T follicular helper cell (primary cell): ENCODE measurements around the gene CDK5.

Source experiments
- DNase-seq: peaks from one replicate; pipeline ENCODE4 v3.0.0-alpha.2; 2020; ENCODE audit warnings: low read depth

The CDK5 gene

DNA sequence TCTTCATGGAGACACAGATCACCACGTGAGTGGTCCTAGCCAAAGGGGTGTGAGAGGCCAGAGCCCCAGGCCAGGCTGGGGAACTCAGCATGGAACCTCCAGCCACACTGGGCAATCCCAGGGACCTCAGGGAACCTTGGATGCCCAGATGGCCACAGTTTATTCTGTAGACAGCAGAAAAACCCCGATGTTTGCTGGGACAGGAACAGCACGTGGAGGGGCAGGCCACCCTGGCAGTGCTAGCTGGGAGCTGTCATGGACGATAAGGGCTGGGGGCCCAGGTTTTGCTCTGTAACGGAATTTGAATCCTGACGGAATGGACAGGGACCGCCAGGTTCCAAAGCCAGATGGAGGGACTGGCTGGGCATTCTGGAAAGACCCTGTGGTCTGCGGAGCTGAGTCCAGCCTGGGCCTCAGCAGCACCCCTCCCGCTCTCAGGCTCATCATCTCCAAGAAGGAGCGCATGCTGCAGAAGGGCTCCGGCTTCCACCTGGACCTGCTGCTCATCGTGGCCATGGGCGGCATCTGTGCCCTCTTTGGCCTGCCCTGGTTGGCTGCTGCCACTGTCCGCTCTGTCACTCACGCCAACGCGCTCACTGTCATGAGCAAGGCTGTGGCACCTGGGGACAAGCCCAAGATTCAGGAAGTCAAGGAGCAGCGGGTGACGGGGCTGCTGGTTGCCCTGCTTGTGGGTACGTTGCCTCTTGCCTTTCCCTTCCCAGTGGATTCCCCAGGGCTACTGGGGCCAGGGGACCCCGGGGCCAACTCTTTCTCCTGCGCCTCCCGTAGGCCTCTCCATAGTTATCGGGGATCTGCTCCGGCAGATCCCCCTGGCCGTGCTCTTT is 17.3 kb upstream of the CDK5 start:
- DNase-seq = no peak

- no peak for DNase-seq
Observed at GRCh38 chr7:151073990-151074389, 16.3 kb upstream of the CDK5 start.

DNA sequence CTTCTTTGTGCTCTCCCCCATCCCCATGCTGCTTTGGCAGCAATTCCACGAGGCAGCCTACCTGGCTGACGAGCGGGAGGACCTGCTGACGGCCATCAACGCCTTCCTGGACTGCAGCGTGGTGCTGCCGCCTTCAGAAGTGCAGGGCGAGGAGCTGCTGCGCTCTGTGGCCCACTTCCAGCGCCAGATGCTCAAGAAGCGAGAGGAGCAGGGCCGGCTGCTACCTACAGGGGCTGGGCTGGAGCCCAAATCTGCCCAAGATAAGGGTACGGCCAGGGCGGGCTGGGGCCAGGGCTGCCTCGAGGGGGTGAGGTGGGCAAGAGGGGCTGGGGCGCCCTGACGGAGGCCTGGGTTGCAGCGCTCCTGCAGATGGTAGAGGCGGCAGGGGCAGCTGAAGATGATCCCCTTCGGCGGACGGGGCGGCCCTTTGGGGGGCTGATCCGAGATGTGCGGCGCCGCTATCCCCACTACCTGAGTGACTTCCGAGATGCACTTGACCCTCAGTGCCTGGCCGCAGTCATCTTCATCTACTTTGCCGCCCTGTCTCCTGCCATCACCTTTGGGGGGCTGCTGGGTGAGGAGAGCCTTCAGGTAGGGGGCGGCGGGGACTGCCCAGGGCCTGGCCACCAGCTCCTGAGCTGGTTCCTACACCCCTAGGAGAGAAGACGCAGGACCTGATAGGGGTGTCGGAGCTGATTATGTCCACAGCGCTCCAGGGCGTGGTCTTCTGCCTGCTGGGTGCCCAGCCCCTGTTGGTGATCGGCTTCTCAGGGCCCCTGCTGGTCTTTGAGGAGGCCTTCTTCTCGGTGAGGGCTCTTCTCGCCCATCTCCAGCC is 13.6 kb upstream of the CDK5 start:
- no peak for DNase-seq

GRCh38 chr7:151070574-151070960 is 12.9 kb upstream of the CDK5 start:
- DNase-seq = no peak

- no peak for DNase-seq
Observed at GRCh38 chr7:151069841-151070573, 12.3 kb upstream of the CDK5 start.

DNA sequence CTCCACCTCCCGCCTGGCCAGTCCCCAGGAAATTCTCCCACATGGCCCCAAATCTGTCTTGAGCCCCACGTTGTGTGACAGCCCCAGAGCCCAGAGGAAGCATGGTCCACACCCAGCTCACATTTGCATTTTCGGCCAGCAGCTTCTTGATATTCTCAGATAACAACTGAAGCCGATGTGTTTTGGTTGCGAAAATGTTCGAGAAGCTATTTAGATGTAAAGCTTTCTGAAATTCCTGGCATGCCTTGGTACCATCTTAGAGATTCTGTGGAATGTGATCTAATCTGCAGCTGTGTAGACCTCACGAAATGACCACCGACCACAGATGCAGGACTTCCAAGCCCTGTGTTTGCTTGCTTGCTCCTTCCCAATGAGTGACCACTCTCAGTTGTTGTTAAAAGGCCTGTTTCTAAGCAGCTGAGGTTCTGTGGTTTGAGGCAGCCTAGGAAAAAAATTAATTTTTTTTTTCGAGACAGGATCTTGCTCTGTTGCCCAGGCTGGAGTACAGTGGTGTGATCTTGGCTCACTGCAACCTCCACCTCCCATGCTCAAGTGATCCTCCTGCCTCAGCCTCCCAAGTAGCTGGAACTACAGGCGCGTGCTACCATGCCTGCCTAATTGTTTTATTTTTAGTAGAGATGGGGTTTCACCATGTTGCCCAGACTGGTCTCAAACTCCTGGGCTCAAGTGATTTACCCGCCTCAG is 10.5 kb upstream of the CDK5 start:
- no peak for DNase-seq

GRCh38 chr7:151066273-151066974 is 8.7 kb upstream of the CDK5 start:
- no peak for DNase-seq

GRCh38 chr7:151065516-151065915 is 7.8 kb upstream of the CDK5 start:
- DNase-seq = no peak

GRCh38 chr7:151064993-151065392 is 7.3 kb upstream of the CDK5 start:
- DNase-seq = no peak

DNA sequence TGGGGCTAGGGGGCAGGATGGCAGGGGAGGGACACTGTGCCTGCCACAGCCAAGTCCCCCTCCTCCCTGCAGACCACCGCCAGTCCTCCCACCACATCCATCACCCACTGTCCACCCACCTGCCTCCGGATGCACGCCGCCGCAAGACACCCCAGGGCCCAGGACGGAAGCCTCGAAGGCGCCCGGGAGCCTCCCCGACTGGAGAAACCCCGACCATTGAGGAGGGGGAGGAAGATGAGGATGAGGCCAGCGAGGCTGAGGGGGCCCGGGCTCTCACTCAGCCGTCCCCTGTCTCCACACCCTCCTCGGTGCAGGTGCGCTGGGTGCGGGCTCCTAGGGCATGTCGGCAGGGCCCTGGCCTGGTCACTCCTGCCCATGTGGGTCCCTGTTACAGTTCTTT is 6.8 kb upstream of the CDK5 start:
- no peak for DNase-seq

- DNase-seq = no peak
Observed at GRCh38 chr7:151063212-151063561, 5.5 kb upstream of the CDK5 start.

- no peak for DNase-seq
Observed at GRCh38 chr7:151062399-151063211, 4.9 kb upstream of the CDK5 start.

- DNase-seq = no peak
Observed at GRCh38 chr7:151062111-151062398, 4.4 kb upstream of the CDK5 start.

DNA sequence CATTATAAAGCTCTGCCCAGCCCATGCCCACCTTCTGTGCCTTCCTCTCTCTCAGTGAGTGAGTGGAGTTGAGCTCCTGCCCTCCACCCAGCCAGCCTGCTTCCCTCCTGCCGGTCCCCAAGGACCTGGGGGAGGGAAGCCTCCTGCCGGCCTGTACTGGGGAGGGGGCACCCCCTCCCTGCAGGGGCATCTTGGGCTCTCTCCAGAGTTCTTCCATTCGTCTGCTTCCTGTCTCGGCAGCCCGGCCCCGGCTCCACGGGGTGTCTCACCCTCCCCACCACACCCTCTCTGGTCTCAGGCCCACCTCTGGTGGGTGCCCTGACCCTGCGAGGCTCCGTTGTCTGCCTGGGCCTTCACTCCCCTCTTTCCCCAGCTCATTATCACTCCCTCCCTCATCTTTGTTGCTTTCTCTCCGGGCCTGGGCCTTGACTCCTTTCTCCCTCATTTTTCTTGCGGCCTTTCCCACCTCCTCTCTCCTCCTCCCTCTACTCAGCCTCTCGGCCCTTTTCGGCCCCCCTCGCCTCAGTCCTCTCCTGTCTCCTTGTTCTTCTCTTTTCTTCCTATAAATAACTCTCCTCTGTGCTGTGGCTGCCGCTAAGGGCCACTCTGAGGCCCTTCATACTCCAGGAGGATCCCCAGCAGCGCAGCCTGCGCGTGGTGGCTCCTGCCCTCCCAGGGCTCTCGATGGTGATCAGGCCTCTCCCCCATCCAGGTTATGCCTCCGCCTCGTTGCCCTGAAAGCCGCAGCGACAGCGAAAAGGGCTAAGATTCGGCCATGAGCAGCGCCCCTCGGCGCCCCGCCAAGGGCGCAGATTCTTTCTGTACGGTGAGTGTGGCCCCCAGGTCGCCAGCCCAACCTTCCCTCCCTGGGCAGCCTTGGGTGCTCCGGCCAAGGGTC is 3.8 kb upstream of the CDK5 start:
- DNase-seq = no peak

DNA sequence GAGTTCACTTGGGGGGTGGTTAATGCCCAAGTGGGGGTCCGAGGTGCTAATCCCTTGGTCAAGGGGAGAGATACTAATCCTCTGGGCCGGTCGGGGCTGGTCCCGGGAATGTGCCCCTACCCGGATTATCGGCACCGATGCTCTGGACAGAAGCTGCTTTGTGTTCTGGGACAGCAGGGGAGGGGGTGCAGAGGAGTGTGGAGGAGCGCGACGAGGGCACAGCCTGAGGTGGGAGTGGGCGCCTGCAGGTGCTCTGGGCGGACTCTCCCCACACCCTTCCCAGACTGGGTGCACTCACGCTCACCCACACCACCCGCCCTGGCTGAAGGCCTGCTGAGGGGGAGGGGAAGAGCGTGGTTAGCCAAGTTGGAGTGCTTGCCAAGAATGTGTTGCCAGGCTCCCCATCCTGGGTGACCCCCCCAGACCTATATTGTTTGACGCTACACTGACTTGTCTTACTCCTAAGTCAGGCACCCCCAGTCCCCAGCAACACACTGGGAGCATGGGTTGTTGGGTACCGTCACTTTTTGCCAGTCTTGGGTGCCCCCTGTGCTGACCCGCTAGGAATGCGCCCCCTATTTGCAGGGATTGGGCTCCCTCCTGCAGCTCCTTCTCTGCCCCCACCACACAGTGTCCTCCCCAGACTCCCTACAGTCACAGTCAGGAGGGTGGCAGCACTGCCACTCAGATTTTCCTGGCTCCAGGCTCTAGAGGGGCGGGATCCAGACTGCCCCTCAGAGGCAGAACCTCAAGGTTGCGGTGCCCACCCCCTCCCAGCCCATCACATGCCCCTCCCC is 2.9 kb upstream of the CDK5 start:
- DNase-seq = no peak

DNA sequence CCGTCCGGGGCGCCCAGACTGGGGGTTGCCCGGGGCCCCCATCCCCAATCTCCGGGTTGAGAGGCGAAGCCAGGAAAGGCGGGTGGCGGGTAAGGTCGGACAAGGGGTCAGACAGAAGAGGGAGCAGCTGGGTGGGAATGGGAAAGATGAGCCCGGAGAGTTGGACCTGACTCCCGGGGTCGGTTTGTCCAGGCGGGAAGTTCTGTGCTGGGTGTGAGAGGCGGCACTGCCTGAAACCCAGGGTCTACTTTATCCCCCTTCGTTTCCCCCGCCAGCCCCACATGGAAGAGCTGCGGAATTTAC is 2.4 kb upstream of the CDK5 start:
- no peak for DNase-seq

DNA sequence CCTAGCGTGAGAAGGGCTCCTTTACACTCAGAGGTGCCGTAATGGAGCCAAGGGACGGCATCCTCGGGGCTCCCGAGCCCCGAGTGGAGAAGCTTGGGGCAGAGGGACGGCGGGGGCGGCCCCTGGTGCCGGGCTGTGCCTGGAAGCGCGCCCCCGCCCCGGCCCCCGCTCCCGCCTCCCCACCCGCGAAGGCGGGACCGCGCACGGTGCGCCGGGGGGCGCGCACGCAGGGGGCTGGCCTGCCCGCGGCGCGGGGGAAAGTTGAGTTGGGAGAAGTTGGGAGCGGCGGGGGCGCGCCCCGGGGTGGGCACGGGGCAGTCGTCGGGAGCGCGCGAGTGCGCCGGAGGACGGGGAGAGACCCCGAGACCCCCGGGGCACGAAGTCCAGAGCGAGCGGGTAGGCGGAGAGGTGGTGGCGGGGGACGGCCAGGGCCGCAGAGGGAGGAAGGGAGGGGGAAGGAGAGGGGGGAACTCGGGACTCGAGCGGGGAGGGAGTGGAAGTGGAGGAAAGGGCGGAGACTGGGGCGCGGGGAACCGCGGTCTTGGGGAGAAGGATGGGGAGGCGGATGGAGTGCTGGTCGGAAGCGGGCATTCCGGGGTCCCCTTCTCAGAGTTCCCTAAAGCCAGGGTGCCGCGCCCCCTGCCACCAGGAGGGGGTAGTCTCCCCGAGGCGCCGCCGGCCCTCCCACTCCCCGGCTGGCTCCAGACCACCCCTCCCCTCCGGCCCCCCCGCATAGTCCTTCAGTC is 1.8 kb upstream of the CDK5 start, which contains the start of gene SLC4A2:
SLC4A2 (plus strand) TSS at position 223 of the 746 bp plus-strand sequence. CDS start 2,399 bp downstream, outside the sequence.
- DNase-seq = peak; percentile 57

GRCh38 chr7:151058781-151059366 is 1.2 kb upstream of the CDK5 start:
- no peak for DNase-seq
